Hematopoietic multipotent progenitor cell treated with erythropoietin and hydrocortisone succinate and interleukin-3 and kit ligand, for 4 days (in vitro differentiated cells): ENCODE data around the gene KIF19.

ENCODE experiments used
- DNase-seq: peaks from one replicate; pipeline ENCODE4 v3.0.0-alpha.2; 2015

KIF19 gene

DNA sequence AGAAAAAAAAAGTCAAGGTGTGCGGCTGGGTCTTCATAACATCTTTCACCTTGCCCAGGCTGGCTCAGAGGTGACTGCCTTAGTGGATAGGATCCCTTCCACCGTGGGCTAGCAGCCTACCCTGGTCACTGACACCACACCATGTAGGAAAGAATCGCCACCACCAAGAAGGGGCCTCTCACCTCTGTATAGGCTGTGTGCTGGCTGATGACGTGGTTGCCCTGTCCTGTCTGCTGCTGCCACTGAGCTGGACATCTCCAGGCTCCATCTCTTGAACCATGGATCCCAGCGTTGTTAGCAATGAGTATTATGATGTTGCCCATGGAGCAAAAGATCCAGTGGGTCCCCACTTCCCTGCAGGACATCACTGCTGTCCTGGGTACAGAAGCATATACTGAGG, 41.2 kb downstream of the KIF19 start, which contains the start of gene GPR142:
Gene GPR142 (plus strand): TSS at position 301 of the 400 bp plus-strand sequence. CDS start 2,035 bp downstream, outside the sequence.
- DNase-seq: no peak

- peak; percentile 76 for DNase-seq
Observed at GRCh38 chr17:74368341-74369081, 42.5 kb downstream of the KIF19 start.

DNA sequence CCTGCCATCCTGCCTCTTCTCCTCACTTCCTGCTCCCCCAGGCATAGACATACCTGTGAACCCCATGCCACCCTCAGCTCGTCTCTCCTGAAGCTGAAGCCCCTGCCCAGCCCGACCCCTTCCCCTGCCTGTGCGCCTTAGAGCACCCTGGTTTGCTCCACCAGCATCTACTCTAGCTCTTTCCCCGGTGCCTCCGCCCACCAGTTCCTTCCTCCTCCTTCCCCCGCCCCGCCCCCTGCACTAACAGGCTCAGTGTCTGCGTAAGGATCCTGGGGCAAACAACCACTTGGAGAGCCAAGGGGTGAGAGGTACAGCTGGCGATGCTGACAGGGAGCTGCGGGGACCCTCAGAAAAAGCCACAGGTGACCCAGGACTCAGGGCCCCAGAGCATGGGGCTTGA, 43.2 kb downstream of the KIF19 start:
- peak; percentile 84 for DNase-seq

GRCh38 chr17:74369665-74370490, 43.9 kb downstream of the KIF19 start:
- no peak for DNase-seq

DNA sequence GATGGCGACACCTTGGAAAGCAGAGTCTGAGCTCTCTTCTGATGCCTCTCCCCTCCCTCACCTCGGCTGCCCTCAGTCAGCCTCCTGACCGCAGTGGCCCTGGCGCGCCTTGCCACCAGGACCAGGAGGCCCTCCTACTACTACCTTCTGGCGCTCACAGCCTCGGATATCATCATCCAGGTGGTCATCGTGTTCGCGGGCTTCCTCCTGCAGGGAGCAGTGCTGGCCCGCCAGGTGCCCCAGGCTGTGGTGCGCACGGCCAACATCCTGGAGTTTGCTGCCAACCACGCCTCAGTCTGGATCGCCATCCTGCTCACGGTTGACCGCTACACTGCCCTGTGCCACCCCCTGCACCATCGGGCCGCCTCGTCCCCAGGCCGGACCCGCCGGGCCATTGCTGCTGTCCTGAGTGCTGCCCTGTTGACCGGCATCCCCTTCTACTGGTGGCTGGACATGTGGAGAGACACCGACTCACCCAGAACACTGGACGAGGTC, 45.7 kb downstream of the KIF19 start:
- DNase-seq: no peak

DNA sequence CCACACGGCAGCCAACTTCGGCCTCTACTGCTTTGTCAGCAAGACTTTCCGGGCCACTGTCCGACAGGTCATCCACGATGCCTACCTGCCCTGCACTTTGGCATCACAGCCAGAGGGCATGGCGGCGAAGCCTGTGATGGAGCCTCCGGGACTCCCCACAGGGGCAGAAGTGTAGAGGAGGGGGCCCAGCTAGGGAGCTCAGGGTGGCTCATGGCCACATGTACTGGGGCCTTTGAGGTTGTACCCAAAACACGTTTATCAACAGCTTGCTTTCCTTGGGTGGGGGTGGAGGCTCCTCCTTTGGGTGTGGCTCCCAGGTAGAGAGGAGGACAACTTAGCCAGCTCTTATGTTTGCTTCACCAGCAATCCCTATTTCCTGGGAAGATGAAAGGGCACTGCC, 46.4 kb downstream of the KIF19 start:
- DNase-seq: no peak

DNA sequence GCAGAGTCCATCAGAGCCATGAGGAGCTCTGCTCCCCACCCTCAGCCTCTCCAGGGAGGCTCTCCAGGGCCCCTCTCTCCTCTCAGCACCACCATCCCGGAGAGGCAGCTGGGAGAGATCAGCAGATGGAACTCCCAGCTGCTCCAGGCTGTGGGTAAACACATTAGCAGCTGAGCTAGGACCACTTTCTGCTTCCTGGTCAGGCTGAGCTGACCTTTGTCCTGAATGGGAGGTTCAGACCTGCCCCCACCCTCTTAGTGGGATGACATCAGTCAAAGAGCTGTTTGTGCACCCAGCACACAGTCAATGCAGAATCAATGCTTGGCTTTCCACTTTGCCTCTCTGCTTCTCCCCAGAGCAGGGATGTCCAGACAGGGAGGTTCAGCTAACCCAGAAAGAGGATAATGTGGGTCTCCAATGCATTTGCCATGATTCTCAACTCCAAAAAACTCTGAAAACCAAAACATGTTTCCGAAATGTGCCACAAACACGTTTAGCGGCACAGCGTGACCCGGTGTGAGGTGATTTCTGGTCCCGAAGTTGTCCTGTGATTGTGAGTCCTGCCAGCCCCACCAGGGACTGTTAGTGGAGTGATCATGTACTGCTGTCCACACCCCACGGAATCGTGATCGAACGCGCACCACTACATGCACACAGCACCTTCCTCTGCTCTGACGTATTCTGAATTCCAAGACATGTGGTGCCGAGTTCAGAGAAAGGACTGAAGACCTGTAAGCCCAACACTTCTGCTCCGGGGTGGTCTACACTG, 48.0 kb downstream of the KIF19 start:
- DNase-seq: no peak

- DNase-seq: no peak
Observed at GRCh38 chr17:74374858-74375257, 48.8 kb downstream of the KIF19 start.

DNA sequence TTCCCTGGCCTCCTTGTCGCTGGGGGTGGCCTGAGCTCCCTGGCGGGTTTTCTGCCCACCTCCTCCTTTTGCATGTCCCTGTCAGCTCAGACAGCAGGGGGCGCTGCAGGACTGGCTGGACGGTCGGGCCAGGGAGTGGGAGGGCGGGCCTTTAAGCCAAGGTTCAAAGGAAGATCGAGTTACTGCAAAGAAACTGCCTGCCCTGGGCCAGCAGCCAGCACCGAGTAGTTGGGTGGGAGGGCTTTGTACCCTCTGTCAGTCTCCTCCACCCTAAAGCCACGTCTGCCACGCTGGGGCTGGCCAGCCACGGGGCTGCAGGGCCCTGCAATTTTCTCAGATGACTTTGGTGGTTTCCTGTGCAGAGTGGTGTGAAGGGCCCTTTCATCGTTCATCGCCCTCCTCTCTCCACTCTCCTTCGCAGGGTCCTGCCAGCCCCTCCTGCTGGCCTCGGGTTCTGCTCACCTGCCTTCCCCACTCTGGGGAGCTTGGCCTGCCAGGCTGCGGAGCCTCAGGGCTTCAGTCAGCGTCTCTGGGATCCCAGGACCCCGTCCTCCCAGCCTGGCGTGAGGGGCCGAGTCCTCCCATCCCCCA, 53.6 kb downstream of the KIF19 start:
- DNase-seq: peak; percentile 93

GRCh38 chr17:74380086-74380958, 54.3 kb downstream of the KIF19 start:
- DNase-seq: peak; percentile 50

DNA sequence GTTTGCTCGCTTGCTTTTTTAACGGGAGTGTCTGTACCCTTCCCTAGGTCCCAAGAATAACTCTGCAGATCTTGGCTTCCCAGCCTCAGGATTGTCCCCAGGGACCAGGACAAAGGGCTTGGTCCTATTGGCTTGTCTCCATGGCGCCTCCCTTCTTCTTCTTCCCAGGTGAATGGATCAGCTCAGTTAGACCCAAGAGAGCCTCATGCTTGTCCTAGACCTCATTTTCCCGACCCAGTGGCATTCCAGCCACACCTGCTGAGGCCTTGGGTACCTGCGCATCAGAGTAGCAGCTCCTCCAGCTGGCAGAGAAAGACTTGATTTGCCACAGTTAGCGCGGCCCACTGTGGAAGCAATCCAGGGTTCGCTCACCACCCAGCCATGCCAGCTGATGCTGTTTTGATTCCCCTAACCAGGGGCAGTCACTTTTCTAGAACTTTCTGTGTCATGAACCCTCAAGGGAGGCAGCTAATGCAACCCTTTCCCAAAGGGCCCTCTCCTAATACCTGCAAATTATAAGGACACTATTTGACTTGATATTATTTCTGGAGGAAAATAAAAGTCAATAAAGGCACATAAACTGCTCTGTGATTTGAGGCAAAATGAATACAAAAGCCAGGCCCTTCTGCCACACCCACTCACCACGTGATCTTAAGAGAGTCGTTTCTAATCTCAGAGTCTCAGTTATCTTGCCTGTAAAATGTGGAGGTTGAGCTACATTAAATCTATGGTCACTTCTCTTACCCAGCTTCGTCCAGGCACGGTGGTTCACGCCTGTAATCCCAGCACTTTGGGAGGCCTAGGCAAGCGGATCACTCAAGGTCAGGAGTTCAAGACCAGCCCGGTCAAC, 55.2 kb downstream of the KIF19 start:
- peak; percentile 39 for DNase-seq

GRCh38 chr17:74383141-74383540, 57.1 kb downstream of the KIF19 start:
- DNase-seq: no peak

DNA sequence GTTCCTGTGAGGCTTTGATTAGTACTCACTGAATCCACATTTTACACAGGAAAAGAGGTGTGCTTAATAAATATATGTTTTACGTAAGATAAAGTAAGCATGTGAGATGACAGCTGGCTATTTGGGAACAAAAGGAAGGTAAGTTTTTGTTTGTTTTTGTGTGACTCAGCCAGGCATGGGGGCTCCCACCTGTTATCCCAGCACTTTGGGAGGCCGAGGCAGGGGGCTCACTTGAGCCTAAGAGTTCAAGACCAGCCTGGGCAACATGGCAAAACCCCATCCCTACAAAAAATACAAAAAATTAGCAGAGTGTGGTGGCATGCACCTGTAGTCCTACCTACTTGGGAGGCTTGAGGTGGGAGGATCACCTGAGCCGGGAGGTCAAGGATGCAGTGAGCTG, 59.2 kb downstream of the KIF19 start:
- DNase-seq: no peak

DNA sequence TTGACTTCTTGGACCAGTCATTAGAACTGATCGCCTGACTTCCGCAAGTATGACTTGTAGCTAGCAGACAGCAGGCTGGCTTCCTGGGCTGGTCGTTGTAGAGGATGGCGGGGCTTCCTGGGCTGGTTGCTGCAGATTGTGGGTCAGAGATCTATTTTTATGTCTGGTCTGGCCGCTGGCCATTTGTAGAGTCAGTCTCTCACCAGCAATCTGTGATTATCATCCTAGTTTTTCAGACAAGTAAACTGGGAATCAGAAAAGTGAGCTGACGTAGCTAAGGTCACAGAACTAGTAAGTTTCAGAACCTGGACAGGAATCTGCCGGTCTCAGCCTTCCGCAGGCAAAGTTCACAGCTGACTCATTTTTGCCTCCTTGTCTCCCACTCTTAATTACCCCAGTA, 60.4 kb downstream of the KIF19 start:
- DNase-seq: peak; percentile 72

DNA sequence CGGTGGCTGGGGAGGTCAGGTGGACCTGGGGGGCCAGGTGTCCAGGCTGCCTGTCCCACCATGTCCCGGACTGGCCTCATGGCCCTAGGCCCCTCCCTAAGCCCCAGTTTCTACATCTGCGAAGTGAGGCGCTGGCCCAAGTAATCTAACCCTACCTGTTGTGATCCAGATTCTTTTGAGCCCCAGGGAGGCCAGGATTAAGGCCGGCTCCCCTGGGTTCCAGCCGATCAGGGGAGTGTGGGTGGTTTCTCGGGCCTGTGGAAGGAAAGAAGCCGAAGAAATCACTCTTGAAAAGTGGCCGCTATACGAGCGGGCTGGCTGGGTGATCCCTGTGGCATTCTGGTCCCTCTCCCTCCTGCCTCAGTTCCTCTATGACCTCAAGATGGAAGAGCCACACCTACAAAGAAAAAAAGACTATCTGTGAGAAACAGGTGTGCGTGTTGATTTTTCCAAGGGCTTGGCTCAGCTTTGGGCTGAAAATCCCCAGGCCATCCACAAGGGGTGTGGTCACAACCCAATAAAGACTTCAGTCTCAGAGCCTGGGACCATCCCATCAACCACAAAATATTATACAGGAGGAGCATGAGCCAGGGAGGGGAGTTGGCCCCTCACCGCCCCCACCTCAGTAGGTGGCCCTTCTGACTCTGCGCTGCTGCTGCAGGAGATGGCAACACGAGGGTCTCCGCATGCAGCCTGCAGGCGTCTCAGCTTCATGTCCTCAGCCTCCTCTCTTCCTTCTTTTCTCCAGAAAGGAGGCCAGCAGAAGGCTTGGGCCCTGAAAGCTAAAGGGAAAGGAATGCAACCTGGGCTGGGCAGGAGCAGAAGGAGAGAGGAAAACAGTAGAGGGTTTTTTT, 61.6 kb downstream of the KIF19 start:
- DNase-seq: no peak

- DNase-seq: no peak
Observed at GRCh38 chr17:74389084-74389753, 63.2 kb downstream of the KIF19 start.

DNA sequence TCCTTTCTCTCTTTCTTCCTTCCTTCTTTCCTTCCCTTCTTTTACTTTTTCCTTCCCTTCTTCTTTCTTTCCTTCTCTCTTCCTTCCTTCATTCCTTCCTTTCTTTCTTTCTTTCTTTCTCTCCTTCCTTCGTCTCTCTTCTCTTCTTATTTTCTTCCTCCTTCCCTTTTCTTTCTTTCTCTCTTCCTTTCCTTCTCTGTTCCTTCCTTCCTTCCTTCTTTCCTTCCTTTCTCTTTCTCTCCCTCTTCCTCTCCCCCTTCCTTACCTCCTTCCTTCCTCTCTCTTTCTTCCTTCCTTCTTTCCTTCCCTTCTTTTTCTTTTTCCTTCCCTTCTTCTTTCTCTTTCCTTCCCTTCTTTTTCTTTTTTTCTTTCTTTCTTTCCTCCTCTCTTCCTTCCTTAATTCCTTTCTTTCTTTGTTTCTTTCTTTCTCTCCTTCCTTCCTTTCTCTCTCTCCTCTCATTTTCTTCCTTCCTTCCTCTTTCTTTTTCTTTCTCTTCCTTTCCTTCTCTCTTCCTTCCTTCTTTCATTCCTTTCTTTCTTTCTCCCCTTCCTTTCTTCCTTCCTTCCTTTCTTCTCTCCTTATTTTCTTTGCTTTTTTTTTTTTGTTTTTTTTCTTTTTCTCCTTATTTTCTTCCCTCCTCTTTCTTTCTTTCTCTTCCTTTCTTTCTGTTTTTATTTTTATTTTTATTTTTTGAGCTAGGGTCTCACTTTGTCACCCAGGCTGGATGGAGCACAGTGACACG, 64.1 kb downstream of the KIF19 start:
- no peak for DNase-seq
